ENCODE results near the gene DCBLD2. TPM values are rescaled to one million over a fixed set of nuclear protein-coding genes. Genes with fewer than 3 reads are reported as not detected.

DCBLD2 gene
- total RNA-seq, 4 donors from 2014 or later: 9.8 to 23.7 (median 19.0) TPM

- no peak for DNase-seq (ENCODE audit: low spot score in 2 of 2)
- H3K36me3 ChIP-seq: no peaks in the 10 kb centered on the region
- H3K4me3 ChIP-seq: no peak overlapping the region
- peak overlapping the region; percentile 39 for H3K27ac ChIP-seq
- H3K9me3 ChIP-seq: no peaks in the 10 kb centered on the region
- 47% methylated on average over 2 of the region's 2 CpGs for WGBS
- no peaks in the 10 kb centered on the region for H3K27me3 ChIP-seq
- peaks cover 42% of the 10 kb centered on the region for H3K4me1 ChIP-seq
- TF ChIP-seq POLR2AphosphoS5 (IDR thresholded peaks at IDR 0.05) (no peak), POLR2A (IDR thresholded peaks at IDR 0.05) (no peak), EP300 (IDR thresholded peaks at IDR 0.05) (no peak), CTCF (IDR thresholded peaks at IDR 0.05) (no peak)
Measured at GRCh38 chr3:98768961-98769360, 132.5 kb downstream of the DCBLD2 start.

GRCh38 chr3:98766924-98767323 is 134.6 kb downstream of the DCBLD2 start:
- no peak for DNase-seq (ENCODE audit: low spot score in 2 of 2)
- Histone ChIP-seq H3K36me3 (no peaks in the 10 kb centered on the region), H3K27me3 (no peaks in the 10 kb centered on the region), H3K4me1 (peaks cover 58% of the 10 kb centered on the region), H3K4me3 (no peak overlapping the region), H3K9me3 (no peaks in the 10 kb centered on the region), H3K27ac (peak overlapping the region; percentile 17)
- no peak for TF ChIP-seq POLR2A (IDR thresholded peaks at IDR 0.05)
- TF ChIP-seq POLR2AphosphoS5 (IDR thresholded peaks at IDR 0.05): no peak
- TF ChIP-seq EP300 (IDR thresholded peaks at IDR 0.05): no peak
- no peak for TF ChIP-seq CTCF (IDR thresholded peaks at IDR 0.05)

GRCh38 chr3:98765721-98766120 is 135.8 kb downstream of the DCBLD2 start:
- no peak for TF ChIP-seq POLR2A (IDR thresholded peaks at IDR 0.05)
- no peak for TF ChIP-seq POLR2AphosphoS5 (IDR thresholded peaks at IDR 0.05)
- TF ChIP-seq EP300 (IDR thresholded peaks at IDR 0.05): no peak
- TF ChIP-seq CTCF (IDR thresholded peaks at IDR 0.05): no peak
- 61% methylated on average over 4 of the region's 4 CpGs for WGBS
- DNase-seq (ENCODE audit: low spot score in 2 of 2): no peak
- peaks cover 57% of the 10 kb centered on the region for H3K4me1 ChIP-seq
- no peak overlapping the region for H3K27ac ChIP-seq
- no peaks in the 10 kb centered on the region for H3K36me3 ChIP-seq
- H3K4me3 ChIP-seq: no peak overlapping the region
- H3K9me3 ChIP-seq: no peaks in the 10 kb centered on the region
- H3K27me3 ChIP-seq: no peaks in the 10 kb centered on the region

- 40% methylated on average over 4 of the region's 4 CpGs for WGBS
- H3K27me3 ChIP-seq: no peaks in the 10 kb centered on the region
- H3K27ac ChIP-seq: no peak overlapping the region
- H3K4me3 ChIP-seq: no peak overlapping the region
- DNase-seq (ENCODE audit: low spot score in 2 of 2): no peak
- peaks cover 48% of the 10 kb centered on the region for H3K4me1 ChIP-seq
- TF ChIP-seq POLR2AphosphoS5 (IDR thresholded peaks at IDR 0.05): no peak
- no peak for TF ChIP-seq EP300 (IDR thresholded peaks at IDR 0.05)
- TF ChIP-seq CTCF (IDR thresholded peaks at IDR 0.05): no peak
- no peaks in the 10 kb centered on the region for H3K36me3 ChIP-seq
- H3K9me3 ChIP-seq: no peaks in the 10 kb centered on the region
Measured at GRCh38 chr3:98764472-98764884, 137.0 kb downstream of the DCBLD2 start.

GRCh38 chr3:98763819-98764418 is 137.6 kb downstream of the DCBLD2 start:
- Histone ChIP-seq H3K4me1 (peaks cover 43% of the 10 kb centered on the region), H3K27ac (peak overlapping the region; percentile 15), H3K27me3 (no peaks in the 10 kb centered on the region), H3K9me3 (no peaks in the 10 kb centered on the region), H3K4me3 (peak overlapping the region; percentile 7), H3K36me3 (no peaks in the 10 kb centered on the region)
- no peak for DNase-seq (ENCODE audit: low spot score in 2 of 2)
- WGBS: 65% methylated on average over 5 of the region's 5 CpGs
- TF ChIP-seq EP300 (IDR thresholded peaks at IDR 0.05): no peak
- TF ChIP-seq CTCF (IDR thresholded peaks at IDR 0.05): no peak
- TF ChIP-seq POLR2A (IDR thresholded peaks at IDR 0.05): no peak
- TF ChIP-seq POLR2AphosphoS5 (IDR thresholded peaks at IDR 0.05): no peak

Measured in suprapubic skin (tissue), 4 donors.